ENCODE measurements around the gene NKX6-1. TPM values are rescaled to one million over a fixed set of nuclear protein-coding genes. Genes with fewer than 3 reads are reported as not detected.

Gene NKX6-1
- total RNA-seq, 1 donor from 2014 or later, result 0.41 TPM

DNA sequence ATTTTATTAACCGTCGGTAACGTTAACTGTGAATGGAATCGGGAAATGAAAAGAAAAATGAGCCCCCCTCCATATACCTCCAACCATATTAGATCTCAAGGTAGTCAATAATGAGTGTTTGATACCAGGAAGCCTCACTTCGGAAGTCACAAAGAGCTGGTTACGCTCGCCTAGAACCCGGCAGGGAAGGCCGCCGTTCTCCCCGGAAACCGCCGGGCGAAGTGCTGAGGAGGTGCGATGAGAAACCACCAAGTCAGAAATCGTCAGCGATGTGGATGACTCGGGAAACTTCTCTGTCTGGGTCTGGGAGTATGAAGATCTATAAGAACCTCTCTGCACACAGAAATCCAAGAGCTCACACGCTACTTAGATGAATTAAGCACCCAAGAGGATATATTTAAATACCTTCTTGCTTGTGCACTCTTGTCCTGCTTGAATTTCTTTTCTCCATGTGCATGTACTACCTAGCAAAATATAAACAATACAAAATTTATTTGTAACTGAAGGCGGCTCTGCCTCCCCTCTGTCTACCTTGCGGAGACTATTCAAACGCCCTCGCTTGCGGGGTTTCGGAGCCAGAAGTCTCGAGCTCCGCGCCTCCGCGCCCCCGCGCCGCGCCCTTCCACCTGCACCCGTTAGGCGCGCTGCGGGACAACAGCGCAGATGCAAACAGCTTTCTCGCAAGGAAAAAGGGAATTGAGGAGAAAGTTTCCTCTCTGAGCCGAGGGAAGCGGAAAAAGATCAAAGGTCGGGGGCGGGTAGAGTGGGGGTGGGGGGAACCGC lies 17.8 kb downstream of the NKX6-1 start:
- no peak for FAIRE-seq
- no peak for DNase-seq (ENCODE audit: low spot score in 2 of 2)

DNA sequence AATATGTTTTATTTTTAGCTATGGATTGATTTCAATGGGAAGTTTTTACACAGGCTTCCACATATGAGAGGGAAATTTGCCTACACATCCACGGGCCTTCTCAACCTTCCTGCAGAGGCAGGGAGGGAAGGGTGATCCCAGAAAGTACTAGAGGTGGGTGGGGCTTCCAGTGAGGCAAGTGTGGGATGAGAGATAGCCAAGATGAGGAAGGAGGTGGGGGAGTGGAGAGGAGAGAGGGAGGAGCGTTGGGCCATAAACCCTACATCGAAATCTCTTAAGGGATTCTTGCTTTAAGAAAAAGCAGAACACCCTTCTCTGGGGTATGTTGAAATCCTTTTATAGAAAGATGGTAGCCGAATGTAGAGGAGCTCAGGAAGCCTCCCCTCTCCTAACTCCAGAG lies 19.0 kb downstream of the NKX6-1 start:
- FAIRE-seq, result no peak
- DNase-seq (ENCODE audit: low spot score in 2 of 2), result no peak

DNA sequence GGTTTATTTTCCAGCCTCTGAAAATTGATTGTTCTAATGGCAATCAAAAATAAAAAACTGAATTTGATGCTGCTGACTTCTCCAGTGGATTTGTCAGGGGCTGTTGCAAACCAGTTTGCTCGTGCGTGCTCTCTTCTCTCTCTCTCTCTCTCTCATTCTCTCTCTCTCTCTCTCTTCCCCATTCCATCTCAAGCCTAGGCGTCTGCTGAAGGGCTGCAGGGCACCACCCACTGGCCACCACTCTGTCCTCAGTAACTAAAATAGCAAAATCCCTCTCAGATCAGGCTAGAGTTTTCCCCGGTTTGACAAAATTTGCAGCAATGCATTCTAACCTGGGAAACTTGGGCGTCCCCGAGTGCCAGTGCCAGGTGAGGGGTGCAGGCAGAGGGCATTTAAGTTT lies 19.4 kb downstream of the NKX6-1 start:
- FAIRE-seq (no peak), DNase-seq (ENCODE audit: low spot score in 2 of 2) (no peak)

DNA sequence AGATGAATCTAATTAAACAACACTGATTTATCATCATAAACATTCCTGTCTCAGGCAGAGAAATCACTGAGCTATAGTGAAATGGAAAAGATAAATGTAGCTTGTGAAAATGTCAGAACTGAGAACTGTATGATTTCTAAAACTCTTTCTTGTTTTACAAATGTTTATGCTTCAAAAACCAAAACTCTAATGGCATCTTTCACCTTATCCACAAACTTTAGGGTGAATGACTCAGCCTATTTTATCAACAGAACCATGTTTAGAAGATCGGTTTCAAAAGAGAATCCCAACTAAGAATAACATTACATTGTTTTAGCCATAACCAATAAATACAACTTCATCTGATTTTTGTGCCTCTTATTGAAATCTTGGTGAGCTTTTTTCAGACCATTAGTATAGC lies 21.4 kb downstream of the NKX6-1 start:
- FAIRE-seq (no peak), DNase-seq (ENCODE audit: low spot score in 2 of 2) (no peak)

DNA sequence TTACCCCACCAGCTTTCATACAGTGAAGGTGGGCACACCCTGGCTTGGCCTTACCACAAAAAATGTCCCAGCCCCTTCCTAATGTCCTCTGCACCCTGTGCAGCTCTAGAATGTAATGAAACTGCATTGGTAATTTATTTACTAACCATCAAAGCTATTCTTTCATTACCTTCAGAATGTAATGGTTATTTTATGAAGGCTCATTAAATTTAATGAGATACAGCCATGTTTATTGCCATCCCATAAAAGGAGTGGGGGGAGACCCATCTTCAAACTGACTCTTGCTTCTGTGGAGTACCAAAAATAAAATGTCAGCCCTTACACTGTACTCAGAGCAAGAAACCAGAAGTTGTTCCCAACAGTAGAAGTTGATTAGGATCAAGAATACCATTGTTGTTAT lies 25.0 kb downstream of the NKX6-1 start:
- DNase-seq (ENCODE audit: low spot score in 2 of 2) (no peak), FAIRE-seq (no peak)

DNA sequence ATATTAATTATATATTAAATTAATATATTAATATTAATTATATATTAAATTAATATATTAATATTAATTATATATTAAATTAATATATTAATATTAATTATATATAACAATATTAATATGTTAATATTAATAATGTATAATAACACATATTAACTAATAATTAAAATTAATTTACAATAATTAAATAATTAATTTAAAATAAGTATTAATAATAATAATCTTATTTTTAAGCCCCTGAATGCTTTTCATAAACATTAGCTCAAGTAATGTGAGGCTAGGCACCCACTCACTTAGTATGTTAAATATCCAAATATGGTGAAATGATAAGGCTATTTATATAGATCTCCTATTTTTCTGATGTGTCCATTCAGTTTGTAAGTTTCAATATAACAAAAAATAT lies 26.9 kb downstream of the NKX6-1 start:
- DNase-seq (ENCODE audit: low spot score in 2 of 2) (no peak), FAIRE-seq (peak; percentile 99)

DNA sequence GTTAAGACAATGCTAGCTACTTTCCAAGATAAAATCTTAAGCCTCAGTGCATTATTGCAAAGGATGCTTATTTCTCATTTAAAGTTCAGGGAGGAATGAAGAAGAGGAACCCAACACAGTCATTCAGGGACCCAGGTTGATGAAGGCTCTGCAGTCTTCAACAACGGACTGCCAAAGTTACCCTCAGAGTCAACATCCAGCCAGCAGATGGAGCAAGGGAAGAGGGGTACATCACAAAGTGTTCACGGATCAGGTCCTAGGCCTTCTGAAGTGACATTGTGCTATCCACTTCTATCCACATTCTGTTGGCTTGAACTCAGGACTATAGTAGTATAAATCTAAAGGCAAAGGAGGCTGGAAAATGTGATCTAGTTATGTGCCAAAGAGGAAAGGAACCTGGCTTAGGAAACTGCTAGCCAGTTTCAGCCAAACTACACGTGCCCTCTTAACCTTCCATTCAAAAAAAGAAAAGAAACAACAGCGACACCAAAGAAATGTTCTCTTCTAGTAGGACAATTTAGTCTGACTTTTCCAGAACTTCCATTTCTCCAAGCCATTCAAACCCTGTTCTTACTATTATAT lies 28.8 kb downstream of the NKX6-1 start:
- FAIRE-seq, result no peak
- DNase-seq (ENCODE audit: low spot score in 2 of 2), result no peak

DNA sequence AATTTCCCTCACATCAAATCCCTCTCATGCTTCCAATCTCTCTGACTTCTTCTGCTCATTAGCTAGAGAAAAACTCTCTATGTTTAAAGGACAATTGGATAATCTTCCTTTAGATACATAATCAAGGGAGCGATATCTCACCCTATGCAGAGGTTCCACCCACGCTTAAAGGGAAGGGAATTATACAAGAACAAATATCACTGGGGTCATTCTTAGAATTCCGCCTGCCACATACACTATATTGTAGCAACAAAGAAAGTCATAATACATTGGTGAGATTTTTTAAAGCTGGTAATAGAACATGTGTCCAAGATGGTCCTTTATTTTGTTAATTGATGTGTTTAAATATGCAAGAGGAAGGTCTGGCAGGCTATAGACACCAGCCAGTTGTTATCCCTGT lies 31.5 kb downstream of the NKX6-1 start:
- no peak for FAIRE-seq
- DNase-seq (ENCODE audit: low spot score in 2 of 2), result no peak

DNA sequence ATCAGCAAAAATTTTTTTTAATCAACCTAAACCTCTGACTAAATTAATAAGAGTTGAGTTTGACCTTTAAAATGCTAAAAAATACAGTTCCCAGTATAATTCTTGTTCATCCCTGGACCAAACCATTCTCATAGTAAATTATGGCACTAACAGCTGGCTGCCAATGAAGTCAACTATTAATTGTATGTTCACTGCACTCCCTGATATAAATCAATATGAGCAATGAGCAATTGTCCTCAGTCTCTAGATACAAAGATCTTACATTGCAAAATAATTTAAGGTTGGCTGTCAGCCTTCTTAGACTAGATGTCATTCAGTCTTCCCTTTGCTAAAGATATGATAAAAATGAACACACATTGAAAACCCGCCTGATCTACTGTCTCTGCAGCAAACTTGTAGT lies 39.3 kb downstream of the NKX6-1 start:
- DNase-seq (ENCODE audit: low spot score in 2 of 2), result no peak
- FAIRE-seq, result no peak

DNA sequence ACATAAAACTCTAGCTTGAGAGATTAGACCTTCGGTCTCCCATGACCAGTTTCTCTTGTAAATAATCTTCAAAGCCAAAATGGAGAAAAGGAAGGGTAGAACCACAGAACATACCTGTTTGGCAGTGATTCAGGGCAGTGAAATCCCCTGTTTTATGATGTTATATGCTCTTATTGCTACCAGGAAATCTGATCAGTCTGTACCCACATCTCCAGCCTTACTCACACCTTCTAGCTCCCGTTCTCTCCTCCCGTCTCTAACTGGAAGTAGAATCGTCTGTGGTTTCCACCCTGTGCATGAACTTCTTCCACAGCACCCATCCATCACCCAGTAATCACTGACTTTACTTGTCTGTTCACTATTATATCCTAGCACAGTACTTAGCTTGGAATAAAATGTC lies 42.9 kb downstream of the NKX6-1 start:
- DNase-seq (ENCODE audit: low spot score in 2 of 2) (no peak), FAIRE-seq (no peak)

DNA sequence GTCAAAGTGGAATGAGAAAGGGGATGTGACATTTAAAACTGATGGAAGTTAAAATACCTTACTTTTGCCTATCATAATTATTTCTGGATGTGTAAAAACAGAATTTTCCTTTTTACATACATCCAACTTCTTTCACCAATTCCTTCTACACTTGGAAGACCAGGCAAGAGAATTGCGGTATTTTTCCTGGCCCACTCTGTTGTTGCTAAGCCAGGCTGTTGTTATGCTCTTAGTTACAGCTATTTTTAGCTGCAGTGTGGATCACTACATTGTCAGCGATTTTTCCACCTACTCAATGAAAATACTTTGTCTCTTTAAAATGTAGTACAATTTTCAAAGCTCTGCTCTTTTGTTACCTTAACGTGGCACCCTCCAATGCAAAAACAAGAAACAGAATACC lies 43.4 kb downstream of the NKX6-1 start:
- FAIRE-seq (no peak), DNase-seq (ENCODE audit: low spot score in 2 of 2) (no peak)

DNA sequence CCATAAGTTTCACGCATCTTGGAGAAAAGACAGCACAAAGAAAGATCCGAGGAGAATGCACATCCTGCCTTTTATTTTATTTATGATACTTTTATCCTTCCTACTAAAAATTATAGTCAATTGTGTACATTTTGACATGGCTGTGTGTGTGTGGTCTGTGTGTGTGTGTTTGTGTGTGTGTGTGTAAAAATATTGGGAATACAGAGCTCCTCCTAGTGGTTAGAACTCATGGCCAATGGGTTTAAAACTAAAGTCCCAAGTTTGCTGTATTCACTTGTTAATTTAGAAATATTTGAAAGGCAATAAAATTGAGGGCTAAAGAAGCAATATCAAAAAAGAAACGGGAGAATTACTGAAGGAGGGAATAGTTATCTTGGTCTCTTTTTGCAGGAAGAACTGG lies 47.5 kb downstream of the NKX6-1 start:
- DNase-seq (ENCODE audit: low spot score in 2 of 2) (no peak), FAIRE-seq (no peak)

DNA sequence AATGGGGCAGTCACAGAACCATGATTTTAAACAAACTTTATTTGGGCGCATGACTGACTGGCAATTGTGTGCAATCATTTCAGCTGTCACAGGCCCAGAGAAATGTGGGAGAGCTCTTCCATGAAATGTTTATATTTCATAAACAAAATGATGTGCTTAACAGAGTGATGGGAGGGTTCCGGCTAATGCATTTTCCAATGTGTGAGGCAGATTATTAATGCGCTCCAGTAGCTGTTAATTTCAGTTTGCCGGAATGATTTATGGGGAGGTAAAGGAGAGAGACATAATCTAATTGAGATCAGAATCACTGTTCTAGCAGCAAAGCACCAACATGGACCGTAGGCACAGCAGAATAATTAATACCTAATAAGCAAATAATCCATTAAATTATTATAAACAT lies 55.6 kb downstream of the NKX6-1 start:
- FAIRE-seq (no peak), DNase-seq (ENCODE audit: low spot score in 2 of 2) (no peak)

DNA sequence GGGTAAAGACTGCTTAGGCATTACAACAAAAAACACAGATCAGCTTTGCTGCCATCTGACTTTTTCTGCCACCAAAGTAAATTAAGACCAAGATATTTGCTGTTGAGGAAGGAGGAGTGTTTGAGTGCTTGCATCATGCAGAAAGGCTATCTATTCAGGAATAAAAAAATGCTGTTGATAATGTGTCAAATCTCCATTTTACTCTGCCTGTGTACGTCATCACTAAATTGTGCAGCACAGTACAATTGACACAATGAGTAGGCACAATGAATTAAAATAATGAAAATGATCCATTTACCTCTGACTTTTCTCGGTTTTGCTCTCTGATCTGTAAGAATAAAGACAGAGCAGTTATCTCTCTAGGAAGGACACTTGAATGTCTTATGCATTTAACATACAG lies 56.3 kb downstream of the NKX6-1 start:
- no peak for DNase-seq (ENCODE audit: low spot score in 2 of 2)
- no peak for FAIRE-seq

Small RNA genes lying within 50 kb of the gene (small RNA-seq; reads per million reads assigned to genes)
- not detected for gene RPL3P13

Other genes starting within 250 kb of the NKX6-1 start
- 8.6 TPM for gene CDS1, start 83.8 kb upstream of the NKX6-1 start, total RNA-seq

All from frontal cortex (tissue), 4 donors.